ENCODE measurements around the gene GRIK2.
"Not testable (repeated sequence)": the region's sequence is repeated elsewhere in the genome, so short reads cannot be mapped to it uniquely, and the experiment has no call there.

The GRIK2 gene

DNA sequence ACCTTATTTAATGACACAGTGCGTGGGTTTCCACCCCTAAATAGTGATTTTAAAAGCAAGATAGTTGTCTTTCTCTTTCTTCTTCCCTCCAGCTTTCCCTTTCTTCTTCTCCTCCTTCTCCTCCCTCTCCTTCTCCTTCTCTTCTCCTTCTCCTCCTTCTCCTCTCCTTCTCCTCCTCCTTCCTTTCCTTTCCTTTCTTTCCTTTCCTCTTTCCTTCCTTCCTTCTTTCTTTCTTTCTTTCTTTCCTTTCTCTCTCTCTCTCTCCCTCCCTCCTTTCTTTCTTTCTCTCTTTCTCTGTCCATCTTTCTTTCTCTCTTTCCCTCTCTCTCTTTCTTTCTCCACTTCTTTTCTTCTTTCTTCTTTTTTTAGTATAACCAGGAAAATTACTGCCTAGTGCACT is 670.6 kb downstream of the GRIK2 start:
- DNase-seq = no peak

DNA sequence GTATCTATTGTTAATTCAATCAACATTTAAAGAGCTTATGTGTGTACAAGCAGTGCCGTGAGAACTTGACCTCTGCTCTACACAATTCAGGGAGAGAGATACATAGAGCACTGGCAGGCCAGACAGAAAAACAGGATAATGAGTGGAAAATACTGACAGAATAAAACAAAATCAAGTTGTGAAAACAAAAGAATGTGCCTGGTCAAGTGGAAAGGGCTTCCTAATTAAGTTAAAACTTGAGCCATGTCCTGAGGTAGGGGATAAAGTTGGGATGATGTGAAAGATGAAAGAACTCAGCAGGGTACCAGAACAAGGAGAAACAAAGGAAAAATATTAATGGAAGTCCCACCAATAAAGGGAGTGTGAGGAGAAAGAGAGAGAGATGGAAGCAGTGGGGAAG is 672.8 kb downstream of the GRIK2 start:
- DNase-seq = no peak

DNA sequence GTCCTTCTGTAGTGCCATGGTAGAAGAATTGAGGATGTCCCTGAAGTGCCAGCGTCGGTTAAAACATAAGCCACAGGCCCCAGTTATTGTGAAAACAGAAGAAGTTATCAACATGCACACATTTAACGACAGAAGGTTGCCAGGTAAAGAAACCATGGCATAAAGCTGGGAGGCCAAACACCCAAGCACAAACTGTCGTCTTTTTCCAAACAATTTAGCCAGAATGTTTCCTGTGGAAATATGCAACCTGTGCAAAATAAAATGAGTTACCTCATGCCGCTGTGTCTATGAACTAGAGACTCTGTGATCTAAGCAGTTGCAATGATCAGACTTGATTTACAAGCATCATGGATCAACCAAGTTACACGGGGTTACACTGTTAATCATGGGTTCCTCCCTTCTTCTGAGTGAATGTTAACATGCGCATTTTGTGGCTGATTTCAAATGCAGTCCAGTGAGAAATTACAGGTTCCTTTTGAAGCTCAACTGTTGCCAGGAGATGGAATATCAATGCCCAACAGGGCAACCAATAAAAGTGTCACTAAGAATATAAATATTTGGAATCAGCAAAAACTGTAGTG is 674.9 kb downstream of the GRIK2 start:
- DNase-seq = no peak

- DNase-seq = no peak
Measured at GRCh38 chr6:102075539-102075938, 682.0 kb downstream of the GRIK2 start.

- no peak for DNase-seq
Measured at GRCh38 chr6:102085257-102085656, 691.7 kb downstream of the GRIK2 start.

DNA sequence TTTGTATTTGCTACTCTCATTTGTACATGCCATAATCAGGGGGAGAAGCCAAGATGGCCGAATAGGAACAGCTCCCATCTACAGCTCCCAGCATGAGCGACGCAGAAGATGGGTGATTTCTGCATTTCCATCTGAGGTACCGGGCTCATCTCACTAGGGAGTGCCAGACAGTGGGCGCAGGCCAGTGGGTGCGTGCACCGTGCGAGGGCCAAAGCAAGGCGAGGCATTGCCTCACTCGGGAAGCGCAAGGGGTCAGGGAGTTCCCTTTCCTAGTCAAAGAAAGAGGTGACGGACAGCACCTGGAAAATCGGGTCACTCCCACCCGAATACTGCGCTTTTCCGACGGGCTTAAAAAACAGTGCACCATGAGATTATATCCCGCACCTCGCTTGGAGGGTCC is 694.7 kb downstream of the GRIK2 start:
- not testable (repeated sequence) for DNase-seq

- no peak for DNase-seq
Measured at GRCh38 chr6:102114402-102114801, 720.9 kb downstream of the GRIK2 start.

DNA sequence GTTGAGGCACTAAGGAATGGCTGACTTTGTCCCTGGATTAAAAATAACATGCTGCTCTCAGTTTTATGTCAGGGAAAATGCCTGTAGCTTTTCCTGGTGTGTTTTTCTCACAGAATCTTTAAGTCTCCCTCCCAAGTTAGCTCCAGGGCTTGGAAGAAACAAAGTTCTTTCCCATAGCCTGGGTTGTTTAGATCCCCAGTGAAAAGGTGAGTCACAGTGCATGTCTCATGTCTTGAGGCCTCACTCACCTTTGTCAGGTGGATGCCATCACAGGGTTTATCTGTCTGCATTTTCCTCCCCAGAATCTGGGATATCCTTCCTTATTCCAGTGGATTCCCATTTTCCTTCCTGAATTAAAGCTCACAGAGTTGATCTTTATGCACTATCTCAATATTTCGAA is 722.4 kb downstream of the GRIK2 start:
- no peak for DNase-seq

DNA sequence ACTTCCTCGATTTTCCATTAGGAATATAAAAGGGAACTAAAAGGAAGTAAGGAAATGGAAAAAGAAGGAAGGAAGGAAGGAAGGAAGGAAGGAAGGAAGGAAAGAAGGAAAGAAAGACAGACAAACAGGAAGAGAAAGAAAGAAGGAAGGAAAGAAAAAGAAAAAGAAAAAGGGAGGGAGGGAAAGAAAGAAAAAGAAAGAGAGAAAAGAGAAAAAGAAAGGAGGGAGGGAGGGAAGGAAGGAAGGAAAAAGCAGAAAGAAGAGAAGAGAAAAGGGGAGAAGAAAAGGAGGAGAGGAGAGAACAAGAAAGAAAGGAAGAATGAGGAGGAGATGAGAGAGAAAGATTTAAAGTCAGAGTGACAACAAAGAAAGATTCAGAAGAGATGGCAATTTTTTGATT is 724.5 kb downstream of the GRIK2 start:
- DNase-seq = no peak

Data from NCI-H2107 (cell line).